Gastrocnemius medialis (tissue), 4 donors: Measurements from ENCODE around the gene ELAPOR1.

Experiments used
- POLR2A ChIP-seq, 2 donors: fragments of 450-650 bp; IDR thresholded peaks; one replicate each; pipeline ENCODE4 v1.6.1; 2017; ENCODE audit warnings: antibody characterized with exemption in 2 of 2, mild to moderate bottlenecking in 2 of 2, moderate library complexity in 2 of 2
- TF ChIP-seq, protein P1 (sequence below), 5 experiments: fragments of 450-650 bp in 3 of 5; fragments of 200-600 bp in 2 of 5; sonication (generic) in 2 of 5; IDR thresholded peaks in 4 of 5; conservative IDR thresholded peaks in 1 of 5; 1 replicate in 4 of 5; 2 replicates in 1 of 5; pipeline ENCODE4 v1.5.1; 2016 to 2019; ENCODE audit warnings: antibody characterized with exemption in 5 of 5, mild to moderate bottlenecking in 3 of 5, moderate library complexity in 3 of 5

DNA sequence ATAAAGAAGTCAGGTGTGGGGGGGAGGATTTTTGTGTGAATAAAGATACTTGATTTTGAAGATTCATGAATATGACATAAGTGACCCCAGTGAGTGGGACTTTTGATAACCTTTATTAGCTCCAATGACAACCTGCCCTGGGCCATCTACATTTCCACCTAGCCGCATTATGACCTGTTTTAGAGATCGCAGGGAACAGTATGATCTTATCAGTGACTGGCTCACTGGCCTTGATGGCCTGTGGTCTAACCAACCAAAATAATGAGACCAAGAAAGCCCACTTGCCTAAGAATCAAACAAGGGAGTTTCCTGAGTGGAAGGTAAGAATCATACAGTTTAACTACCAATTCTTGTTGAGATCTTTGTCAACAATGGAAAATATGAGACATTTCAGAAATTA lies 1.8 kb downstream of the ELAPOR1 start:
- TF ChIP-seq, protein P1, sequence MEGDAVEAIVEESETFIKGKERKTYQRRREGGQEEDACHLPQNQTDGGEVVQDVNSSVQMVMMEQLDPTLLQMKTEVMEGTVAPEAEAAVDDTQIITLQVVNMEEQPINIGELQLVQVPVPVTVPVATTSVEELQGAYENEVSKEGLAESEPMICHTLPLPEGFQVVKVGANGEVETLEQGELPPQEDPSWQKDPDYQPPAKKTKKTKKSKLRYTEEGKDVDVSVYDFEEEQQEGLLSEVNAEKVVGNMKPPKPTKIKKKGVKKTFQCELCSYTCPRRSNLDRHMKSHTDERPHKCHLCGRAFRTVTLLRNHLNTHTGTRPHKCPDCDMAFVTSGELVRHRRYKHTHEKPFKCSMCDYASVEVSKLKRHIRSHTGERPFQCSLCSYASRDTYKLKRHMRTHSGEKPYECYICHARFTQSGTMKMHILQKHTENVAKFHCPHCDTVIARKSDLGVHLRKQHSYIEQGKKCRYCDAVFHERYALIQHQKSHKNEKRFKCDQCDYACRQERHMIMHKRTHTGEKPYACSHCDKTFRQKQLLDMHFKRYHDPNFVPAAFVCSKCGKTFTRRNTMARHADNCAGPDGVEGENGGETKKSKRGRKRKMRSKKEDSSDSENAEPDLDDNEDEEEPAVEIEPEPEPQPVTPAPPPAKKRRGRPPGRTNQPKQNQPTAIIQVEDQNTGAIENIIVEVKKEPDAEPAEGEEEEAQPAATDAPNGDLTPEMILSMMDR (IDR thresholded peaks at IDR 0.05 in 4 of 5, conservative IDR thresholded peaks at IDR 0.05 in 1 of 5) = no peak
- TF ChIP-seq POLR2A (IDR thresholded peaks at IDR 0.05) = no peak
